Right lobe of liver (tissue), 6 donors: Measurements from ENCODE around the gene HOXB4. TPM values are rescaled to one million over a fixed set of nuclear protein-coding genes. Genes with fewer than 3 reads are reported as not detected.

Experiments
- ATAC-seq, 4 donors: fragments of 200-7000 bp; cut with Tn5 transposase; one replicate each; pipeline ENCODE4 v1.9.1; 2020; ENCODE audit warnings: mild to moderate bottlenecking in 4 of 4, moderate library complexity in 4 of 4
- DNase-seq, 3 donors: peaks; one replicate each; pipeline ENCODE4 v3.0.0-alpha.2; 2020
- H3K27ac ChIP-seq, 3 donors: fragments of 200-600 bp; one replicate each; pipeline ENCODE4 v1.8.0; 2022
- H3K27me3 ChIP-seq, 2 donors: fragments of 200-600 bp; one replicate each; pipeline ENCODE4 v1.8.0; 2022
- H3K36me3 ChIP-seq, 4 donors: fragments of 200-600 bp; sonication (generic) in 1 of 4; one replicate each; pipeline versions ENCODE4 v1.5.1 to v1.8.0; 2017 to 2022; ENCODE audit warnings: control low read depth in 1 of 4
- H3K4me1 ChIP-seq, 4 donors: fragments of 200-600 bp; sonication (generic) in 1 of 4; one replicate each; pipeline versions ENCODE4 v1.5.1 to v1.8.0; 2017 to 2022; ENCODE audit warnings: control low read depth in 1 of 4
- H3K4me3 ChIP-seq, 3 donors: fragments of 200-600 bp; one replicate each; pipeline ENCODE4 v1.8.0; 2022
- H3K9me3 ChIP-seq, 4 donors: fragments of 200-600 bp; sonication (generic) in 1 of 4; one replicate each; pipeline versions ENCODE4 v1.5.1 to v1.8.0; 2017 to 2022; ENCODE audit warnings: control low read depth in 1 of 4
- CTCF ChIP-seq, 4 donors: fragments of 200-600 bp in 3 of 4; fragments of 450-650 bp in 1 of 4; IDR thresholded peaks; one replicate each; pipeline versions ENCODE4 v1.5.1 to v1.8.0; 2016 to 2022; ENCODE audit warnings: antibody characterized with exemption in 4 of 4, mild to moderate bottlenecking in 2 of 4
- POLR2A ChIP-seq: fragments of 450-650 bp; IDR thresholded peaks from one replicate; pipeline ENCODE4 v1.6.1; 2017; ENCODE audit warnings: antibody characterized with exemption, mild to moderate bottlenecking
- WGBS: methylation state at CpG from one replicate; pipeline ENCODE4 v1.1.6; 2018; ENCODE audit warnings: low coverage, low lambda C conversion rate; ENCODE audit not compliant: insufficient coverage; ENCODE audit errors: missing lambda C conversion rate; 5-methylcytosine and 5-hydroxymethylcytosine counted together
- intact Hi-C, 2 donors: fragments of 100-400 bp; cut with DNase I; formaldehyde crosslinking; loops; one replicate each; pipeline versions ENCODE4 v1.11.2 to v1.14.1; 2022
- total RNA-seq, 6 experiments: library from RNA; depleted of rRNA in 2 of 6; stranded (reverse); fragments of >200 nt in 2 of 6; fragmentation: NEBNext Ultra II Directional in 3 of 6; extraction: Animal tissue kit (Norgen Biotek cat#: 25700) in 3 of 6; gene quantifications; one replicate each; pipeline versions ENCODE4 v1.1.0 to v1.2.4, GENCODE V29; 2016 to 2023
- donor health status: DM: no; HTN: yes; CAD: no.
- donor health status: DM: no; HTN: no; CAD: no.
- donor health status: DM: no; HTN: no; CAD: no.
- donor health status: DM: no; HTN: yes; CAD: no.
- donor health status: DM: no; HTN: yes; CAD: no.

HOXB4 gene
- total RNA-seq, 6 experiments from 2014 or later: 0.31 to 1.1 (median 0.68) TPM

GRCh38 chr17:48556576-48557401, 21.4 kb downstream of the HOXB4 start:
- H3K9me3 ChIP-seq: no peaks in the 10 kb centered on the region
- ATAC-seq (peak in 1 of 4 donors; percentile 39), DNase-seq (no peak)
- no peaks in the 10 kb centered on the region for H3K36me3 ChIP-seq
- H3K27ac ChIP-seq: no peak overlapping the region
- 24% methylated on average over 6 of the region's 7 CpGs for WGBS
- H3K4me1 ChIP-seq: no peaks in the 10 kb centered on the region
- H3K27me3 ChIP-seq: peaks cover 0 to 6% of the 10 kb centered on the region in 2 donors
- TF ChIP-seq CTCF (IDR thresholded peaks at IDR 0.05): no peak
- TF ChIP-seq POLR2A: no peak
- H3K4me3 ChIP-seq: no peak overlapping the region
- intact Hi-C loops: no loop called here

- no peaks in the 10 kb centered on the region for H3K36me3 ChIP-seq
- no peak overlapping the region for H3K27ac ChIP-seq
- 19% methylated on average over 5 of the region's 5 CpGs for WGBS
- H3K4me1 ChIP-seq: no peaks in the 10 kb centered on the region
- no peak for TF ChIP-seq CTCF (IDR thresholded peaks at IDR 0.05)
- TF ChIP-seq POLR2A: no peak
- H3K27me3 ChIP-seq: peaks cover 0 to 6% of the 10 kb centered on the region in 2 donors
- DNase-seq (no peak), ATAC-seq (no peak)
- no peak overlapping the region for H3K4me3 ChIP-seq
- intact Hi-C loops: no loop called here
- no peaks in the 10 kb centered on the region for H3K9me3 ChIP-seq
These were observed 21.9 kb downstream of the HOXB4 start for GRCh38 chr17:48556229-48556575.

- WGBS: 6% methylated on average over 28 of the region's 36 CpGs
- peaks cover 0 to 6% of the 10 kb centered on the region in 2 donors for H3K27me3 ChIP-seq
These were observed 22.6 kb downstream of the HOXB4 start for GRCh38 chr17:48555258-48556228.

More at GRCh38 chr17:48555258-48556228, 22.6 kb downstream of the HOXB4 start:
- H3K4me1 ChIP-seq: no peaks in the 10 kb centered on the region
- ATAC-seq (peak in 3 of 4 donors; percentile 18 to 48 (median 36)), DNase-seq (no peak)
- H3K4me3 ChIP-seq: no peak overlapping the region
- peak overlapping the region in 2 of 3 donors; percentile 16 to 27 for H3K27ac ChIP-seq
- H3K36me3 ChIP-seq: no peaks in the 10 kb centered on the region
- no peak for TF ChIP-seq CTCF (IDR thresholded peaks at IDR 0.05)
- no peak for TF ChIP-seq POLR2A
- no peaks in the 10 kb centered on the region for H3K9me3 ChIP-seq
- intact Hi-C loops: no loop called here
